GM21619 (cell line): ENCODE data around the gene GAB3.
"Not testable (repeated sequence)": the region's sequence is repeated elsewhere in the genome, so short reads cannot be mapped to it uniquely, and the experiment has no call there.

Experiments
- ATAC-seq: cut with Tn5 transposase; IDR thresholded peaks from one replicate; pipeline ENCODE4 v1.9.1; 2021; ENCODE audit not compliant: unreplicated experiment

Gene GAB3

DNA sequence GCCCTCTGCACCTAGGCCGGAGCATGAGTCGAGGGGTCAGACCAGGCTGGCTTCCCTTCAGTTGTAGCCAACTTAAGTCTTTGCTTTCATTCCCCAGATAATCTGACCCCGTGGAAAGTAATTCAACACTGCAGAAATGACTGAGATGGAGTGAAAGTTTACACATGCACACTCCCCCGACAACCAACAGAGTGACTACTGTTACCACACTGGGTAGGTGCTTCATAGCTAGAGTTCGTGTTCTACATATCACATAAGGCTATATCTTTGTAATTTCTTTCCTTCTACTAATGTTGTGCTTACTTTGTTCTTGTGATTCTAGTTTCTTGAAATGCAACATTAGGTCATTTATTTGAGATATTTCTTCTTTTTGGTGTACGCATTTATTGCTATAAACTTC is 90.3 kb downstream of the GAB3 start:
- no peak for ATAC-seq

DNA sequence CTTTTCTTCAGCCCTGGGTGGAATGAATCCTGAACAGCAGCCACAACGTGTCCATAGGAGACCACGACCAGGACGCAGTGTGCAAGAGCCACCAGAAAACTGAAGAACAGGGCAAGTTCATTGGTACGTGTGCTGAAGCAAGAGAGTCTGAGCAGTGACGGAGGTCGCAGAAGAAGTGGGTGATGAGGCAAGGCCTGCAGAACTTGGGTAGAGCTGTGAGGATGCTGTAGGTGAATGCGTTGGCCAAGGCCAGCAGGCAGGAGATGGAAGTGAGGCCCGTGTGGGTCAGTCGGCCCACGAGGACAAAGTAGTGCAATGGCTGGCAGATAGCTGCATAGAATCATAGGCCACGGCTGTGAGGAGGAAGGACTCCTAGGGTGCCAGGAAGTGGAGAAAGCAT is 91.9 kb downstream of the GAB3 start:
- ATAC-seq, result no peak

GRCh38 chrX:154658187-154658586 is 92.7 kb downstream of the GAB3 start:
- no peak for ATAC-seq

- no peak for ATAC-seq
These were observed 93.6 kb downstream of the GAB3 start for GRCh38 chrX:154657226-154657805.

DNA sequence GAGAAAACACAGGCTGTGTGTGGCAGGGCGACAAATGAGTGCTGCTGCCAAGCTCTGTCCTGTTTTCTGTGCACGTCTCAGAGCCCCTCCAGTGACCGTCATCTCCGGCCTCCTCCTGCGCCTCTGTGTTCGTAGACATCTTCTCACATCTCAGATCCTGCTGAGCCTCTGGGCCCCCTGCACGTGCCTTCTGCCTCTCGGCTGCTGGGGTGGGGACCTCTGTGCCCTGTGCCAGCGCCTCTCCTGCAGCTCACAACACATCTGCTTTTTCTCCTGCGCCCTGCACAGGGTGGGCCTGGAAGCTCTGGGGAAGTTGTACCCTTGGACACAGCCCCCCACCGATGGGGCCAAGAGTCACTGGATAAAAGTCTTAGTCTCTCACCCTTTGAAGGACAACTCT is 95.1 kb downstream of the GAB3 start:
- no peak for ATAC-seq

DNA sequence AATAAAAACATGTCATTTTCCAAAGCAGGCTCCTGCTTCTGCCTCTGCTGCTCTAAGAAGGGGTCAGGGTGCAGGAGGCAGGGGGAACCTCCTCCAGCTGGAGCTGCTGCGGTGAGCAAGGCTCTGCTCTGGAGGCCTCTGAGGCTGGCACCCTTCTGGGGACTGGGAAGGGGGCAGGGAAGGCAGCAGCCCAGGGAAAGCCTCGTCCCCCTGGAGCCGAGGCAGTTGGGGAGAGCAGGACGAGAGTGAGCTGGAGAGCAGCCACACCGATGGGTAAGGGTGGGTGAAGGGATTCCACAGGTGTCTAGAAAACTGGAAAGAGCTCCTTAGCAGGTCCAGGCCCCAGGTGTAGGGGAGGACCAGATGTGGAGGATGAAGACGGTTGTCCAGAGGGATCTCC is 95.5 kb downstream of the GAB3 start:
- ATAC-seq, result no peak

DNA sequence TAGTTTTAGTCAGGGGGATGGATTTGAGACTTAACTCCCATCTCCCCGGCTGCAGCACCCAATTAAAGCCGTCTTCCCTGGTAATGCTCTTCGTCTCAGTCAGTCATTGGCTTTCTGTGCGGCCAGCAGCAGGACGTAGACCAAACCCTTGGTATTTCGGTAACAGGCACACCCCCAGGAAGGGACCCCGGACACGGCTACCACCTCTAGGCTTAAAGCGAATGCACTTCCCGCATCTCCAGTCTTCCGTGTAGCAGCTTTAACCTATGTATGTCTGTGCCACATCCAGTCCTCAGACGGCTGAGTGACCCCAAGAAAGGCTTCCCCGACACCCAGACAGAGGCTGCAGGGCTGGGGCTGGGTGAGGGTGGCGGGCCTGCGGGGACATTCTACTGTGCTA is 96.0 kb downstream of the GAB3 start:
- ATAC-seq, result no peak

DNA sequence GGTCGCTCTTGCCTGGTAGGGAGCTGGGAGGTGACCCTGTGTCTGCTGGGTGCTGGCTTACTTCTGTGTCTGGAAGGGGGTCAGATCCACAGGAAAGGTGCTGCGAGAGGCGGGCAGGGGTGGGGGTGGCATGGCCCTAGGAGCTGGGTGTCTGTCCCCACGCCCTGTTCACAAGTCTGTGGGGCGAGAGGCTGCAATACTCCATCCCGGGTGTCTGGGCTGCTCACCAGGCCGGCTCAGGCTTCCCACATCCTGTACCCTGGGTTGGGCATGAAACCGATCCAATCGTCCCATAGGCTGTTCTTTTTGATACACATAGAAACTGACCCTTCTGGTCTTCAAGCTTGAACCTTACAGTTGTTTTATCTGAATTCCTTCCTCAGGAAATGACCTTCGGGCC is 96.5 kb downstream of the GAB3 start:
- ATAC-seq, result no peak

DNA sequence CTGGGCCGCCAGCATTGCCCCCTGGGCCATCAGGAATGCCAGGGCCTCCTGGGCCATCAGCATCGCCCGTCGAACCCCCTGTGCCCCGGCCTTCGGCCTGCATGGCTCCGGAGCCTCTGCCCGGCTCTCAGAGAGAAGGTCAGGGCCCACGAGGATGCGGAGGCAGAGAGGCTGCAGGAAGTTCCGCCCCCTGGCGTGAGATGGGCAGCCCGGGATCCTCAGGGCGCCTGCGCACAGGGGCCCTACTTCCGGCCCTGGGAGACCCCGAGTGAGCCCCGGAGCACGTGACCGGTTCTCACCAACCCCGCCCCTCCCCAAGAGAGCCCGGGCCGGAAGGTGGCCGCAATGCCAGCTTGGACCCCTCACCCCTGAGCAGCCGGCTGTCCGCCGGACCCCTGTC is 97.5 kb downstream of the GAB3 start, which contains the start of gene CTAG2:
Gene CTAG2 (minus strand): TSS at position 167 of the 400 bp plus-strand sequence. CDS start 64 bp downstream, at position 103.
- not testable (repeated sequence) for ATAC-seq

DNA sequence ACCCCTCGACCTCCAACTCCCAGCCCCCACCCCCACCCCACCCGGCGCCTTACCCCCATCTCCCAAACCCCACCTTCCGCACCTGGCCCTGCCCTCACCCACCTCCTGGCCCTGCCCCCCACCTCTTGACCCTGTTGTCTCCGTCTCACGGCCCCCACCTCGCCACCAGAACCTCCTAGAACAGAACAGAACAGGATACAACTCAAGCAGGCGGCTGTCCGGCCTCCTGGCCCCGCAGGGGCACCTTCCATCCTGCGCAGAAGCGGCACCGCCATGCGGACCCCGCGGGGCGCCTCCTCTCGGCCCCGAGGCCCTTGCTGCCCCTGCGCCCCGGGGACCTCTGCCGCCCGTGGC is 97.9 kb downstream of the GAB3 start:
- ATAC-seq, result no peak

DNA sequence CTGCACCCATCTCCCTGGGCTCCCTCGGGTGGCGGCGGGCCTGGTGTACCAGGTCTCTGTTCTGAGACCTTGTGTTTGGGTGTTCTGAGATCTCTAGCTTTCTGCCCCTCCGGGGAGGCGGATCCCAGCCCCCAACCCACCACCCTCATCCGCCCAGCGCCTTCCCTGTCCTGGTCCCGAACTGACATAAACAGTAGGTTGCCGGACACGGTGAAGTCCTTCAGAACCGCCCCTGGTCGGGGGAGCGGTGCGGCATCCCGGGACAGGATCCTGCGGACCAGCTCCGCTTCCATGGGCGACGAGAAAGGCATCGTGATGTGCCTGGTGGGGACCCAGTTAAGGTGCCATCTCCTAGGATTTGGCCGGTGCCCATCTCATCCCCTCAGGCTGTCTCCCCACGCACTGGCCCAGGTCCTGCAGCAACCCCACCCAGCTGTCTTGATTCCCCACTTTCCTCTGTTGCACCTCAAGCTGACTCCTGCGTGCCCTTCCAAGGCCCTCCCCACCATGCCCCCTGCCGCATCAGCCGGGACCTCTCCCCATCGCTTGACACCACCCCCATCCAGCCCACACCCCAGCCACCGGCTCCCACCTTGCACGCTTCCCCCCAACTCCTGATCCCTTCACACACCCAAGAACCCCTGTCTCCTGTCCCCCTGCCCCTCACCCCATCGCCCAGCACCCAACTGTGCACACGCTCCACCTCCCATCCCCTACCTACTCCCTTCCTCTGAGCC is 98.4 kb downstream of the GAB3 start:
- no peak for ATAC-seq

DNA sequence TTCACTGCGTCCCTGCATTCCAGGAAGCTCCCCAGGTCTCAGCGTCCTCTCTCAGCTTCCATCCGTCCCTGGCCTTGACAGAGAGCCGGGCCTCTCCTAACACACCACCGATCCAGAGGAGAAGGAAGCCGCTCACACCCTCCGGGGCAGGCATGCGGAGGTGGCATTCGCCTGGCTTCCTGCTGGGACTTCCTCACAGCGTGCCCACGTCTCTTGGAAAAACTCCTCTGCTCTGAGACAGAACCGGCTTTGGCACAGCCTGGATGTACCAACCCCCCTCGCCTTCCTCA is 100.7 kb downstream of the GAB3 start:
- ATAC-seq, result no peak

DNA sequence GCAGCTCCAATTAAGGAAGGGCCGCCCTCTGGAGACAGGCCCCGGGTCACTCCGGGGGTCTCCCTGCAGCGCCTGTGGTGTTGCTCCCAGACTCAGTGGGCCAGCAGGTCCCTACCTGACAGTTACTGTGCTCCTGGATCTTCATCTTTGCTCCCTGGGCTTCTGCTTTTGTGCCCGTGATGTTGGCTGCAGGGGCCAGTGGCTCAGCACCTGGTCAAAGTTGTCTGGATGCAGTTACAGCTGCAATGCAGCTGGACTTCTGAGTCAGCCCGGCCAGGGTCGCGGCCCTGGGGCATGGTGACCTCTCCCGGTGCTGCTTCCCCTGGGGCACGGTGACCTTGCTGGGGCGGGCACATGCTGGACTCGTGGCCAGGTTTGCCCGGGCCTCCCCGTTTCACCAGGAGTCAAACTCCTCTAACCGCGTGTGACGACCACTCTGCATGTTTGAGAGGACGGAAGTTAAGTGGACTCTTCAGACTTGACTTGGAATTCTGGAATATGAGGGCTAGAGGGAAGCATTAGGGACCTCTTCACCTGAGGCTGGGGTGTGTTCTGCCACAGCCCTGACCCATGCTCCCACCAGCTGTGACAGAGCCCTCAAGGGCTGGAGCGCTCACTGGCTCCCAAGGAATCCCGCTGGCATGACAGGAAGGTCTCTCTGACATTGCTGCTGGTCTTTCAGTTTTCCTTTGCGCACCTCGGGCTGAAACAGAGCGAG is 101.2 kb downstream of the GAB3 start:
- ATAC-seq, result no peak

DNA sequence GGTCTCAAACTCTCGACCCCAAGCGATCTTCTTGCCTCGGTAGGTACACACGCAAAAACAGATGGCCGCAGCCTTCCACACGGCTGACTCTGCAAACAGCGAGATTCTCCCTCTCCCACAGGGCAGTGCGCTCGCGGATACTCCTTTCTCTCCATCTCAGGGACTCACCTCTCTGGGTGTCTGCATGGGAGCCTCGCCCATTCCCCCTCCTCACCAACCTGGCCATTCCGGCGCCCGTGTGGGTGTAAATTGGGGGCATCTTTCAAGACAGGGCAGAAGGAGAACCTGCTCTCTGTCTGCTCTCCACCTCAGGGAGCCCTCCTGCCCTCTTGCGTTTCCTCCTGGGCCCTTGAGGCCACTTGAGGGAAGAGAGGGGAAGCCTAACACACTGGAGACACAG is 101.9 kb downstream of the GAB3 start:
- no peak for ATAC-seq

DNA sequence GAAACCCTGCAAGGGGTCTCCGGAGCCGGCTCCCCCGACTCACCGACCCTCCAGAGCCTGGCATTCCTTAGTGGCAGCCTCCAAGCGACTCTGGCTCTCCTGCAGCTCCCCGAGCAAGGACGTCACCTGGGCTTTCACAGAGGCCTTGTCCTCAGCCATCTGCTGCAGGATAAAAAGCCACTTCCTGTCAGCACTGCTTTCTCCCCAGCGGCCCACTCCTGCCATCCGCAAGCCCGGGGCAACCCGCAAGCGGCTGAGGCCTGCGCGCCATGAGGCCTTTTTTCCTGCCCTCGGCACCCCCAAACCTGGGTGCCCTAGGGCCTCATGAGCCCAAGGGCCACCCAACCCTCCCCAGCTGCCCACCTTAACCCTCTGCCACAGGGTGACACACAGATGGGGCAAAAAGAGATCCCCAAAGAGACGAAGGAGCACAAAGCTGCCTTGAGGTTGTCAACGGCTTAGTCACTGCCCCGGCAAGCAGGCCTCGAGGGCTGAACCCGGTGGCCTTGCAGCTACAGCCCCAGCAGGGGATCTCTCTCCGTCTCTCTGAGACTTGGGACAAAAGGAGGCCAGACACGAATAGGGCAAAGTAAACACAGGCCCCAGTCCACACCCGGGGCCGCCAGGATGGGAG is 105.0 kb downstream of the GAB3 start:
- ATAC-seq, result not testable (repeated sequence)

- not testable (repeated sequence) for ATAC-seq
These were observed 107.2 kb downstream of the GAB3 start for GRCh38 chrX:154643708-154644107.

GRCh38 chrX:154641740-154642139 is 109.1 kb downstream of the GAB3 start:
- ATAC-seq, result not testable (repeated sequence)

DNA sequence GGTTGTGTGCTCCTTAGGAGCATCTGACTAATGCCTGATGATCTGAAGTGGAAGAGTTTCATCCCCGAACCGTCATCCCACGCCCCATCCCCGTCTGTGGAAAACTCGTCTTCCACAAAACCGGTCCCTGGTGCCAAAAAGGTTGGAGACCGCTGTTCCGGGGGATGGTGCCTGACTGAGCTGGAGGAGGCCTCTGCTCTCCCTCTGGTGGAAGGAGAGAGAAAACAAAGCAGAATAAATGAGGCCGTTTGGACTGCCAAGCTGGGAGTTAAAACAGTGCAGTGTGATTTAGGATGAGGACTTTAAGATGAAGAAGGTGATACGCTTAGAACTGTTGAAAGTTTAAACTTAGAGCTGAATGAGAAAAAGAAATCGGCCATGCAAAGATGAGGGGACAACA is 117.2 kb downstream of the GAB3 start:
- ATAC-seq, result not testable (repeated sequence)

DNA sequence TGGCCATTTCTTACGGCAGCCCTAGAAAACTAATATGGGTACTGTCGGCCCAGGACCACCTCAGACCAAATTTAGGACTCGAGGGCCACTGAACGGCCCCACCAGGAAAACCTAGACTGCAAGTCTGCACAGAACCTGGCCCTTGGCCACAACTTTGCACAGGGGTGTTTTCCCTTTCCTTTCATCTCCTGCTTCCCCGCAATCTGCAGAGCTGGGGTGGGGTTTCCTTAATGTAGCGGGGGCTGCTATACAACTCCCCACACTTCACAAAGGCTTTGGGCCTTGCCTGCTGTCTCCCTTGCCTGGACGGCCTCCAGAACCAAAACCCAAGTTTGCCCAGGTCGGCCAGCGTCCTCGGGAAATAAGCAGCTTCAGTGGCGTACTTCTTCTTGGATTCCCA is 119.9 kb downstream of the GAB3 start:
- not testable (repeated sequence) for ATAC-seq

DNA sequence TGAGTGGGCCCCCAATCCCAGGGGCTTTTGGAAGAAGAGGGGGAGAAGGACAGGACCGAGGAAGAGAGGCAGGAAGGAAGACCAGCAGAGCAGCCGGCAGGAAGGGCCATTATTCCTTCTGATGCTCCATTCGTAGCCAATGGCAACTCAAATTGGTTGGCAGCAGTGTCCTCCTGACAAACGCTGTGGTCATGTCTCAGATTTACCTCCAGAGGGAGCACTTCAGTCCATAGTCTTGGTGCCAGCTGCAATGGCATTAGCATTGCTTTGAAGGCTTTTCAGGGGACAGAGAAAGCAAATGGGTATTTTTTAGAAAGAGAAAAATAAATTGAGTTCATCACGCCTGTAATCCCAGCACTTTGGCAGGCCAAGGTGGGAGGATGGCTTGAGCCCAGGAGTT is 121.9 kb downstream of the GAB3 start:
- not testable (repeated sequence) for ATAC-seq
